Mesothelial cell of epicardium (in vitro differentiated cells): Measurements from ENCODE around the gene RBM19. TPM values are rescaled to one million over a fixed set of nuclear protein-coding genes. Genes with fewer than 3 reads are reported as not detected.

ENCODE experiments used
- DNase-seq, 2 experiments: peaks; one replicate each; pipeline ENCODE4 v3.0.0; 2021; ENCODE audit warnings: low spot score in 2 of 2; ENCODE audit not compliant: unreplicated experiment in 2 of 2
- H3K27ac Mint-ChIP-seq: 2 replicates; pipeline ENCODE4 v1.8.0; 2021; ENCODE audit warnings: mixed read lengths
- H3K27me3 Mint-ChIP-seq: 2 replicates; pipeline ENCODE4 v1.8.0; 2021; ENCODE audit warnings: low read depth, mixed read lengths
- H3K36me3 Mint-ChIP-seq: 2 replicates; pipeline ENCODE4 v1.8.0; 2021; ENCODE audit warnings: mixed read lengths
- H3K4me1 Mint-ChIP-seq: 2 replicates; pipeline ENCODE4 v1.8.0; 2021; ENCODE audit warnings: mixed read lengths
- H3K4me3 Mint-ChIP-seq: 2 replicates; pipeline ENCODE4 v1.8.0; 2021; ENCODE audit warnings: mild to moderate bottlenecking, moderate library complexity, mixed read lengths
- H3K9me3 Mint-ChIP-seq: 2 replicates; pipeline ENCODE4 v1.8.0; 2021; ENCODE audit warnings: mixed read lengths
- CTCF ChIP-seq: fragments of 200-600 bp; sonication (generic); IDR thresholded peaks from one replicate; pipeline ENCODE4 v1.5.0; 2021; ENCODE audit warnings: antibody characterized with exemption; ENCODE audit not compliant: unreplicated experiment
- total RNA-seq: library from RNA; stranded (reverse); gene quantifications from 3 replicates; pipeline ENCODE4 v1.2.1, GENCODE V29; 2021

RBM19 gene
- total RNA-seq, 1 donor from 2014 or later = 43.4 TPM

- Mint-ChIP-seq H3K36me3 (peaks cover 6% of the 10 kb centered on the region), H3K27ac (no peak overlapping the region), H3K27me3 (no peaks in the 10 kb centered on the region), H3K9me3 (no peaks in the 10 kb centered on the region), H3K4me1 (peaks cover 5% of the 10 kb centered on the region), H3K4me3 (no peak overlapping the region)
- no peak for TF ChIP-seq CTCF
- DNase-seq = no peak
These were observed 119.0 kb downstream of the RBM19 start for GRCh38 chr12:113846883-113847755.

GRCh38 chr12:113845900-113846674 is 120.0 kb downstream of the RBM19 start:
- Mint-ChIP-seq H3K27ac (peak overlapping the region; percentile 30), H3K27me3 (no peaks in the 10 kb centered on the region), H3K4me1 (peaks cover 5% of the 10 kb centered on the region), H3K36me3 (peaks cover 6% of the 10 kb centered on the region), H3K4me3 (no peak overlapping the region), H3K9me3 (no peaks in the 10 kb centered on the region)
- TF ChIP-seq CTCF = no peak
- DNase-seq = no peak

- no peaks in the 10 kb centered on the region for H3K9me3 Mint-ChIP-seq
- no peak for TF ChIP-seq CTCF
- peaks cover 5% of the 10 kb centered on the region for H3K4me1 Mint-ChIP-seq
- H3K27ac Mint-ChIP-seq = no peak overlapping the region
- DNase-seq = no peak
- no peaks in the 10 kb centered on the region for H3K27me3 Mint-ChIP-seq
- H3K4me3 Mint-ChIP-seq = no peak overlapping the region
- peaks cover 6% of the 10 kb centered on the region for H3K36me3 Mint-ChIP-seq
These were observed 121.5 kb downstream of the RBM19 start for GRCh38 chr12:113844495-113845210.

- no peak overlapping the region for H3K27ac Mint-ChIP-seq
- peaks cover 6% of the 10 kb centered on the region for H3K36me3 Mint-ChIP-seq
- no peak for TF ChIP-seq CTCF
- no peak overlapping the region for H3K4me3 Mint-ChIP-seq
- peaks cover 5% of the 10 kb centered on the region for H3K4me1 Mint-ChIP-seq
- H3K27me3 Mint-ChIP-seq = no peaks in the 10 kb centered on the region
- no peak for DNase-seq
- no peaks in the 10 kb centered on the region for H3K9me3 Mint-ChIP-seq
These were observed 123.4 kb downstream of the RBM19 start for GRCh38 chr12:113842699-113843098.

GRCh38 chr12:113841786-113842185 is 124.3 kb downstream of the RBM19 start:
- Mint-ChIP-seq H3K9me3 (no peaks in the 10 kb centered on the region), H3K27me3 (no peaks in the 10 kb centered on the region), H3K4me1 (peaks cover 5% of the 10 kb centered on the region), H3K36me3 (peaks cover 6% of the 10 kb centered on the region), H3K4me3 (no peak overlapping the region), H3K27ac (no peak overlapping the region)
- no peak for TF ChIP-seq CTCF
- DNase-seq = no peak
